Measurements from ENCODE around the gene PACSIN1.

DNA sequence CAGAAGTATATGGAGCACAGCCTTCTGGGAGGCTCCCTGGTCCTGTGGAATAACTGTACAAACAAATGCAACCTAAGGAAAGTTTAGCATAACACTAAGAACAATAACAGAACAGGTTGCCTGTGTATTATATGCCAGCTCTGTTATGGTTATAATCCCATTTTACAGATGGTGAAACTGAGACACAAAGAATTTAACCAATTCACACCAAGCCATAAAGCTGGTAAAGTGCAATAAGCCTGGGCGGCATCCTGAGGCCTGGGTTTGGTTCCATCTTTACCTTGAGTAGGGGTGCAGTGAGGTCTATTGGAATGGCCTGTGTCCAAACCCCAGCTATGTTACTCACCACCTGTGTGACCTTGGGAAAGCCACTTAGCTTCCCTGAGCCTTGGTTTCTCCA, 14.7 kb upstream of the PACSIN1 start:
- TF ChIP-seq POLR2AphosphoS5 (IDR thresholded peaks at IDR 0.05) (no peak), POLR2A (IDR thresholded peaks at IDR 0.05) (no peak)
